Activated naive CD8-positive, alpha-beta T cell treated with anti-CD3 and anti-CD28 coated beads, Interleukin-2, amount 50 U/mL, for 24 hours (primary cell): ENCODE results near the gene RAP1GAP2.
A peak's percentile ranks its signal among the peaks of the same experiment; 100 is the strongest.

Experiments
- ATAC-seq: fragments of 150-1000 bp; cut with Tn5 transposase; one replicate; pipeline ENCODE4 v1.10.0; 2021
- DNase-seq: peaks from one replicate; pipeline ENCODE4 v3.0.0; 2021
- H3K27ac Mint-ChIP-seq: one replicate; pipeline ENCODE4 v1.8.0; 2021; ENCODE audit warnings: mild to moderate bottlenecking, mixed read lengths
- H3K27me3 Mint-ChIP-seq: one replicate; pipeline ENCODE4 v1.8.0; 2021; ENCODE audit warnings: mixed read lengths
- H3K36me3 Mint-ChIP-seq: one replicate; pipeline ENCODE4 v1.8.0; 2021; ENCODE audit warnings: low read depth, mixed read lengths
- H3K4me1 Mint-ChIP-seq: one replicate; pipeline ENCODE4 v1.8.0; 2021; ENCODE audit warnings: mixed read lengths
- H3K4me3 Mint-ChIP-seq: one replicate; pipeline ENCODE4 v1.8.0; 2021; ENCODE audit warnings: mild to moderate bottlenecking, moderate library complexity, mixed read lengths
- H3K9me3 Mint-ChIP-seq: one replicate; pipeline ENCODE4 v1.8.0; 2021; ENCODE audit warnings: mixed read lengths

RAP1GAP2 gene

DNA sequence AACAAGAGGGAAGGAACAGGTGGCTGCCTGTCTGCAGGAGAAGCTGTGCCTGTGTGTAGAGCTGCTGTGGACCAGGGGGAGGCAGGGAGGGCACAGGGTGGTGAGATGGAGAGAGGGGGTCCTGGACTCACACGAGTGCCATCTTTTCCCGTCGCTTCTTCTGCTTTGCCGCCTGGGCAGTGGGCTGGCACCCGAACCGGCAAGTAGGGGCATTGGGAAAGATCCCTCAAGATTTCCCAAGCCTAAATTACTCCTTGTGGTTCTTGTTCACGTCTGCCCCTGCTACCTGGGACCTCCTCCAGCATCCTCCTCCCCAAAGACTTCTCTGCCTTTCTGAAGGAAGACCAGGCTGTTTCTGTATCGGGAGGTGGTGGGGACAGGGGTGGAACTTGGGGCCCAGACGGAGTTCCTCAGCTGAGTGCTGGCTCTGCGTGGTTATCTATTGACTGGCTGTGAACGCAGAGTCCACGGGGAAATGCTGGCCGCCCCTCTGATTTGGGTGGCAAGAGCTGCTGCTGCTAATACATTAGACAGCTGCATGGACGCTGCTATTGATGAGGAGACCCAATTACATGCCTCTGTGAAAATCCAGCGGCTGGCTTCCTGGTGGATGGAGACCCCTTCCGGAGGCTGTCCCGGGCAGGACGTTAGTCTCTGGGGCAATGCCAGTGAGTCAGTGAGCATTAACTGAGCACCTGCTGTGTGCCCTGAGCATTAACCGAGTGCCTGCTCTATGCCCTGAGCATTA, 152.7 kb downstream of the RAP1GAP2 start:
- Mint-ChIP-seq H3K4me1 (peaks cover 19% of the 10 kb centered on the region), H3K9me3 (no peaks in the 10 kb centered on the region), H3K4me3 (no peak overlapping the region), H3K36me3 (no peaks in the 10 kb centered on the region), H3K27ac (no peak overlapping the region), H3K27me3 (no peaks in the 10 kb centered on the region)
- ATAC-seq: no peak
- no peak for DNase-seq

DNA sequence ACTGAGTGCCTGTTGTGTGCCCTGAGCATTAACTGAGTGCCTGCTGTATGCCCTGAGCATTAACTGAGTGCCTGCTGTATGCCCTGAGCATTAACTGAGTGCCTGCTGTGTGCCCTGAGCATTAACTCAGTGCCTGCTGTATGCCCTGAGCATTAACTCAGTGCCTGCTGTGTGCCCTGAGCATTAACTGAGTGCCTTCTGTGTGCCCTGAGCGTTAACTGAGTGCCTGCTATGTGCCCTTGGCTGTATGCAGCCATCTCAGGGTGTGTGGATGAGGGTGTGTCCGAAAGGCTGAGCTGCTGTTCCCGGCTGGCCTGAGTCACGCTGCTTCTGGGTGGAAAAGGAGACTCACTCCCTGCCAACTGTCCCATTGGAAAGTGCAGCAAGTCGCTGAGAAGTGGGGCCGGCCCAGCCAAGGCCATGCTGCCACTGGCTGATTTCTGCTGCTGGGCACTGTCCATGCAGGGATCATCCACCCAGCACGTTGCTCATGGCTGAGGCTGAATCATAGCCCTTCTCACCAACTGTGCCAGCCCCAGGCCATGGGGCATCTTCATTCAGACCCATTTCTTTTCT, 153.3 kb downstream of the RAP1GAP2 start:
- Mint-ChIP-seq H3K27ac (no peak overlapping the region), H3K9me3 (no peaks in the 10 kb centered on the region), H3K4me1 (peaks cover 13% of the 10 kb centered on the region), H3K36me3 (no peaks in the 10 kb centered on the region), H3K27me3 (no peaks in the 10 kb centered on the region), H3K4me3 (no peak overlapping the region)
- DNase-seq: no peak
- ATAC-seq: peak; percentile 28

DNA sequence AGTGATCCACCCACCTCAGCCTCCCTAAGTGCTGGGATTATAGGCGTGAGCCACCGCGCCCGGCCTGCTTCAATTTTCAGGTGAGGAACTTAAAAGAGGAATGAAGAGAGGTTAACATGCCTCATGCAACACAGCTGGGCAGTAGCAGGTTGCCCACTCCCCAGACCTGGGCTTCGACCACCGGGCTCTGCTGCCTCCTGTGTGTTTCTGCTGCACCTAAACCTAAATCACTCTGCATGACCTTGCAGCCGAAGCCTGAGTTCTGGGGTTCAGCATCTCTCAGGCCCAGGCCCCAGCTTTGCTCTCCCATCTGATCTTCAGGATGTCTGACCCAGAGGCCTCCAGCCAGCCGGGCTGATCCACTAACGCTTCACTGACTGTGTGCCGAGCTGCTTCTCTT, 154.6 kb downstream of the RAP1GAP2 start:
- no peaks in the 10 kb centered on the region for H3K9me3 Mint-ChIP-seq
- DNase-seq (no peak), ATAC-seq (no peak)
- H3K27me3 Mint-ChIP-seq: peaks cover 4% of the 10 kb centered on the region
- H3K4me1 Mint-ChIP-seq: peaks cover 16% of the 10 kb centered on the region
- H3K36me3 Mint-ChIP-seq: no peaks in the 10 kb centered on the region
- no peak overlapping the region for H3K4me3 Mint-ChIP-seq
- H3K27ac Mint-ChIP-seq: no peak overlapping the region

- Mint-ChIP-seq H3K4me1 (peaks cover 13% of the 10 kb centered on the region), H3K4me3 (no peak overlapping the region), H3K36me3 (no peaks in the 10 kb centered on the region), H3K27ac (no peak overlapping the region), H3K27me3 (peaks cover 4% of the 10 kb centered on the region), H3K9me3 (no peaks in the 10 kb centered on the region)
- no peak for DNase-seq
- ATAC-seq: no peak
Observed at GRCh38 chr17:2952174-2952845, 156.1 kb downstream of the RAP1GAP2 start.

DNA sequence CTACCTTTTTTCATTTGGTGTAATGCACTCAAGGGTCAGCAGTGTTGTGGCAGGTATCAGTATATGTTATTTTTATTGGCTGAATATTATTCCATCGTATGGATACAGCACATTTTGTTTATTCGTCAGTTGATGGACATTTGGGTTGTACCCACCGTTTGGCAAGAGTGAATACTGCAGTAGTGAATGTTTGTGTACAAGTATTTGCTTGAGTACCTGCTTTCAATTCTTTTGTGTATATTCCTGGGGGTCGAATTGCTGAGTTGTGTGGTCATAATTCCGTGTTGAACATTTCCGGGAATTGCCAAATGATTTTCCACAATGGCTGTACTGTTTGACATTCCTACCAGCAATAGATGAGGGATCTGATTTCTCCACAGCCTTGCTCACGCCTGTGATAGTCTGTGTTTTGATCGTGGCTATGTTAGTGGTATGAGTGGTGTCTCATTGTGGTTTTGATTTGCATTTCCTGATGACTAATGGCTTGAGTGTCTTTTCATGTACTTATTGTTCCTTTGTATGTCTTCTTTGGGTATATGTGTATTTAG, 158.7 kb downstream of the RAP1GAP2 start:
- Mint-ChIP-seq H3K36me3 (no peaks in the 10 kb centered on the region), H3K27ac (peak overlapping the region; percentile 77), H3K4me1 (peaks cover 13% of the 10 kb centered on the region), H3K4me3 (no peak overlapping the region), H3K27me3 (peaks cover 6% of the 10 kb centered on the region), H3K9me3 (no peaks in the 10 kb centered on the region)
- peak; percentile 54 for ATAC-seq
- no peak for DNase-seq

- Mint-ChIP-seq H3K4me1 (peaks cover 13% of the 10 kb centered on the region), H3K4me3 (no peak overlapping the region), H3K36me3 (no peaks in the 10 kb centered on the region), H3K27ac (no peak overlapping the region), H3K9me3 (no peaks in the 10 kb centered on the region), H3K27me3 (peaks cover 6% of the 10 kb centered on the region)
- no peak for ATAC-seq
- no peak for DNase-seq
Observed at GRCh38 chr17:2955931-2956582, 159.8 kb downstream of the RAP1GAP2 start.

GRCh38 chr17:2957631-2958286, 161.5 kb downstream of the RAP1GAP2 start:
- H3K27me3 Mint-ChIP-seq: peaks cover 6% of the 10 kb centered on the region
- H3K9me3 Mint-ChIP-seq: no peaks in the 10 kb centered on the region
- ATAC-seq (no peak), DNase-seq (no peak)
- no peak overlapping the region for H3K4me3 Mint-ChIP-seq
- H3K4me1 Mint-ChIP-seq: peaks cover 13% of the 10 kb centered on the region
- no peak overlapping the region for H3K27ac Mint-ChIP-seq
- no peaks in the 10 kb centered on the region for H3K36me3 Mint-ChIP-seq

GRCh38 chr17:2958706-2959222, 162.5 kb downstream of the RAP1GAP2 start:
- H3K4me3 Mint-ChIP-seq: no peak overlapping the region
- peaks cover 13% of the 10 kb centered on the region for H3K4me1 Mint-ChIP-seq
- no peak for ATAC-seq
- no peaks in the 10 kb centered on the region for H3K36me3 Mint-ChIP-seq
- H3K9me3 Mint-ChIP-seq: no peaks in the 10 kb centered on the region
- peaks cover 6% of the 10 kb centered on the region for H3K27me3 Mint-ChIP-seq
- DNase-seq: no peak
- H3K27ac Mint-ChIP-seq: no peak overlapping the region

DNA sequence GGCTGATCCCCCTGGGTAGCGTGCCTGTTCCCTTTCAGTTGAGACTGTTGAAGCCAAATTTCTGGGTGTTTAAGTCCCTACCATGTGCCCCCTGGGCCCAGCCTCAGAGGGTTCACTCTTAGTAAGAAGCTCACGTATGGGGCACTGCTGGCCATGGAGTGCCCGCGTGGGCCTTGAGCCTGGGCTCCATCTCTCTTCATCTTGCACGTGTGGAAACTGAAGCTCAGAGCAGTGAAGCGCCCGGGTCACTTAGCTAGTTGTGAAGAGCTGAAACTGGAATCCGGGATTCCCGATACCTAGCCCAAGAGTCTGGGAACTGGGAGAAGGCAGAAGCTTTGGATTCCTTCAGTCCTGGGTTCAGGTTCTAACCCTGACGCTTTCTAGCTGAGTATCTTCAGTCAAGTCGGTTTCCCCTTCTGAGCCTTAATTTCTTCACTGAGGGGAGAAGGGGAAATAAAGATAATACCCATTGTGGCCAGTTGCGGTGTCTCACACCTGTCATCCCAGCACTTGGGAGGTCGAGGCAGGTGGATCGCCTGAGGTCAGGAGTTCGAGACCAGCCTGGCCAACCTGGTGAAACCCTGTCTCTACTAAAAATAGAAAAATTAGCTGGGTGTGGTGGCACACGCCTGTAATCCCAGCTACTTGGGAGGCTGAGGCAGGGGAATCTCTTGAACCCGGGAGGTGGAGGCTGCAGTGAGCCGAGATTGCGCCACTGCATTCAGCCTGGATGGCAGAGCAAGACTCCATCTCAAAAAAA, 163.3 kb downstream of the RAP1GAP2 start:
- H3K4me1 Mint-ChIP-seq: peaks cover 13% of the 10 kb centered on the region
- no peak for DNase-seq
- H3K27me3 Mint-ChIP-seq: peaks cover 6% of the 10 kb centered on the region
- no peak overlapping the region for H3K4me3 Mint-ChIP-seq
- H3K9me3 Mint-ChIP-seq: no peaks in the 10 kb centered on the region
- H3K27ac Mint-ChIP-seq: no peak overlapping the region
- no peak for ATAC-seq
- no peaks in the 10 kb centered on the region for H3K36me3 Mint-ChIP-seq

GRCh38 chr17:2961446-2961845, 165.2 kb downstream of the RAP1GAP2 start:
- Mint-ChIP-seq H3K27me3 (peaks cover 2% of the 10 kb centered on the region), H3K36me3 (no peaks in the 10 kb centered on the region), H3K4me3 (no peak overlapping the region), H3K9me3 (no peaks in the 10 kb centered on the region), H3K4me1 (no peaks in the 10 kb centered on the region), H3K27ac (no peak overlapping the region)
- DNase-seq (no peak), ATAC-seq (no peak)

GRCh38 chr17:2962236-2962635, 166.0 kb downstream of the RAP1GAP2 start:
- ATAC-seq (no peak), DNase-seq (no peak)
- H3K9me3 Mint-ChIP-seq: no peaks in the 10 kb centered on the region
- peaks cover 2% of the 10 kb centered on the region for H3K27me3 Mint-ChIP-seq
- no peak overlapping the region for H3K27ac Mint-ChIP-seq
- H3K36me3 Mint-ChIP-seq: no peaks in the 10 kb centered on the region
- H3K4me3 Mint-ChIP-seq: no peak overlapping the region
- no peaks in the 10 kb centered on the region for H3K4me1 Mint-ChIP-seq

- H3K27ac Mint-ChIP-seq: no peak overlapping the region
- no peak for DNase-seq
Observed at GRCh38 chr17:2962729-2963128, 166.5 kb downstream of the RAP1GAP2 start.

DNA sequence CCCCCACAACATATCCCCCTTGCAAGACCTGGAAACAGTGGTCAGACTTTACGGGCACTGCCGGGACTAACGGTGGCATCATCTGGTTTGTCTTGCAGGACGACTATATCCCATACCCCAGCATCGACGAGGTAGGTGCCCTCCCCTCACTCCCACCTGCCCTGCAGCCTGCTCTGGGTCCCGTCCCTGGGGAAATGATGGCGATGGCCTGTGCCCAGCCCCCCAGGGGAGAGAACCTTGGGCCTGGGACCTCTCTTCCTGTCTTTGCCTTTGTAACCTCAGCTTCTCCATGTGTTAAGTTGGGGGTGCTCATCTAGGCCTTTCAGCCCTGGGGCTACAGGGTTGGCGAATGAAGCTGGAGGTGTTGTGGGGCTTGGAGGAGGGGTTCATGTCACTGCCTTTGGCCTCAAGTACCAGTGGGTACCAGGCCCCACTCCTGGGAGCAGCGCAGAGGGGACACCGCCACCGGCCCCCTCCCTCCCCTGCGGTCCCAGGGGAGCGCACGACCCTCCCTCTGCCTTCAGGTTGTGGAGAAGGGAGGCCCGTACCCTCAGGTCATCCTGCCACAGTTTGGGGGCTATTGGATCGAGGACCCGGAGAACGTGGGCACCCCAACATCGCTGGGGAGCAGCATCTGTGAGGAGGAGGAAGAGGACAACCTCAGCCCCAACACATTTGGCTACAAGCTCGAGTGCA, 167.2 kb downstream of the RAP1GAP2 start:
- peak; percentile 7 for ATAC-seq
- no peak for DNase-seq
- Mint-ChIP-seq H3K4me3 (no peak overlapping the region), H3K4me1 (no peaks in the 10 kb centered on the region), H3K9me3 (no peaks in the 10 kb centered on the region), H3K27ac (no peak overlapping the region), H3K36me3 (no peaks in the 10 kb centered on the region), H3K27me3 (no peaks in the 10 kb centered on the region)

More at GRCh38 chr17:2962729-2963128, 166.5 kb downstream of the RAP1GAP2 start:
- no peaks in the 10 kb centered on the region for H3K9me3 Mint-ChIP-seq
- no peaks in the 10 kb centered on the region for H3K27me3 Mint-ChIP-seq
- no peak overlapping the region for H3K4me3 Mint-ChIP-seq
- ATAC-seq: peak; percentile 15
- no peaks in the 10 kb centered on the region for H3K4me1 Mint-ChIP-seq
- no peaks in the 10 kb centered on the region for H3K36me3 Mint-ChIP-seq
